ENCODE measurements around the gene SLC2A11.

- no peak for TF ChIP-seq EZH2 (IDR thresholded peaks at IDR 0.05; ENCODE audit: insufficient read depth, poor library complexity, severe bottlenecking)
- TF ChIP-seq EZH2phosphoT487 (IDR thresholded peaks at IDR 0.05; ENCODE audit: insufficient read depth, low read depth), result no peak
These were observed 9.4 kb upstream of the SLC2A11 start for GRCh38 chr22:23847991-23848864.

Measured in GM23248 (cell line).